ENCODE results near the gene RFTN1.

Gene RFTN1

GRCh38 chr3:16485395-16485992 is 28.0 kb downstream of the RFTN1 start:
- no peak for DNase-seq

- no peak for DNase-seq
Measured at GRCh38 chr3:16484984-16485383, 28.5 kb downstream of the RFTN1 start.

GRCh38 chr3:16484216-16484615 is 29.3 kb downstream of the RFTN1 start:
- no peak for DNase-seq

GRCh38 chr3:16482770-16483531 is 30.5 kb downstream of the RFTN1 start:
- DNase-seq: peak; percentile 16

GRCh38 chr3:16482194-16482769 is 31.2 kb downstream of the RFTN1 start:
- DNase-seq: no peak

- no peak for DNase-seq
Measured at GRCh38 chr3:16481546-16481897, 32.0 kb downstream of the RFTN1 start.

GRCh38 chr3:16480861-16481545 is 32.5 kb downstream of the RFTN1 start:
- no peak for DNase-seq

GRCh38 chr3:16478516-16478915 is 35.0 kb downstream of the RFTN1 start:
- DNase-seq: no peak

GRCh38 chr3:16477521-16477920 is 36.0 kb downstream of the RFTN1 start:
- no peak for DNase-seq

- DNase-seq: no peak
Measured at GRCh38 chr3:16477056-16477455, 36.4 kb downstream of the RFTN1 start.

GRCh38 chr3:16476636-16477035 is 36.9 kb downstream of the RFTN1 start:
- no peak for DNase-seq

- no peak for DNase-seq
Measured at GRCh38 chr3:16475766-16476165, 37.7 kb downstream of the RFTN1 start.

GRCh38 chr3:16474920-16475319 is 38.6 kb downstream of the RFTN1 start:
- no peak for DNase-seq

- DNase-seq: no peak
Measured at GRCh38 chr3:16474216-16474615, 39.3 kb downstream of the RFTN1 start.

GRCh38 chr3:16472593-16472992 is 40.9 kb downstream of the RFTN1 start:
- DNase-seq: no peak

GRCh38 chr3:16471897-16472296 is 41.6 kb downstream of the RFTN1 start:
- DNase-seq: no peak

- DNase-seq: no peak
Measured at GRCh38 chr3:16470590-16470989, 42.9 kb downstream of the RFTN1 start.

GRCh38 chr3:16468336-16469098 is 45.0 kb downstream of the RFTN1 start:
- no peak for DNase-seq

- DNase-seq: no peak
Measured at GRCh38 chr3:16468002-16468335, 45.5 kb downstream of the RFTN1 start.

- DNase-seq: peak; percentile 59
Measured at GRCh38 chr3:16467393-16467792, 46.1 kb downstream of the RFTN1 start.

GRCh38 chr3:16466822-16467221 is 46.7 kb downstream of the RFTN1 start:
- DNase-seq: no peak

GRCh38 chr3:16464511-16465148 is 48.9 kb downstream of the RFTN1 start:
- no peak for DNase-seq

GRCh38 chr3:16463914-16464313 is 49.6 kb downstream of the RFTN1 start:
- no peak for DNase-seq
